Lung (tissue), 12 donors: ENCODE data around the gene GOLT1A. TPM values are rescaled to one million over a fixed set of nuclear protein-coding genes. Genes with fewer than 3 reads are reported as not detected.

ENCODE experiments used
- ATAC-seq: fragments of 200-7000 bp; cut with Tn5 transposase; one replicate; pipeline ENCODE4 v1.9.1; 2020; ENCODE audit warnings: moderate number of reproducible peaks; ENCODE audit not compliant: insufficient read depth, low FRiP score
- DNase-seq, 3 donors: peaks; one replicate each; pipeline ENCODE4 v3.0.0-alpha.2; 2013 to 2017
- H3K27ac ChIP-seq, 2 donors: one replicate each; pipeline ENCODE4 v1.5.1; 2013; ENCODE audit warnings: mild to moderate bottlenecking in 2 of 2, moderate library complexity in 2 of 2, control low read depth in 1 of 2, inconsistent platforms in 1 of 2, low read depth in 1 of 2, low read length in 1 of 2
- H3K27me3 ChIP-seq, 3 donors: one replicate each; pipeline ENCODE4 v1.5.1; 2013; ENCODE audit warnings: low read length in 2 of 3; ENCODE audit not compliant: control insufficient read depth in 3 of 3, insufficient read depth in 3 of 3
- H3K36me3 ChIP-seq, 4 donors: one replicate each; pipeline ENCODE4 v1.5.1; 2013; ENCODE audit warnings: low read length in 4 of 4, mild to moderate bottlenecking in 1 of 4, moderate library complexity in 1 of 4; ENCODE audit not compliant: control insufficient read depth in 4 of 4, insufficient read depth in 4 of 4
- H3K4me1 ChIP-seq, 5 donors: one replicate each; pipeline ENCODE4 v1.5.1; 2013; ENCODE audit warnings: low read length in 5 of 5, mild to moderate bottlenecking in 2 of 5, moderate library complexity in 1 of 5; ENCODE audit not compliant: control insufficient read depth in 5 of 5, insufficient read depth in 5 of 5
- H3K4me3 ChIP-seq: one replicate; pipeline ENCODE4 v1.5.1; 2013; ENCODE audit warnings: mild to moderate bottlenecking, control low read depth, moderate library complexity
- H3K9ac ChIP-seq, 2 donors: one replicate each; pipeline ENCODE4 v1.5.1; 2013; ENCODE audit warnings: low read length in 2 of 2, control low read depth in 1 of 2; ENCODE audit not compliant: insufficient read depth in 1 of 2
- H3K9me3 ChIP-seq, 4 donors: one replicate each; pipeline ENCODE4 v1.5.1; 2013; ENCODE audit warnings: low read length in 3 of 4, mild to moderate bottlenecking in 1 of 4, moderate library complexity in 1 of 4; ENCODE audit not compliant: control insufficient read depth in 4 of 4, insufficient read depth in 3 of 4
- CTCF ChIP-seq: IDR thresholded peaks from 2 replicates; pipeline ENCODE4 v1.5.1; 2012; ENCODE audit warnings: mild to moderate bottlenecking; ENCODE audit errors: control extremely low read depth, extremely low read depth
- WGBS, 2 donors: extraction: QIAGEN DNeasy Blood & Tissue Kit; methylation state at CpG; one replicate each; pipeline ENCODE4 v1.1.7; 2013; 5-methylcytosine and 5-hydroxymethylcytosine counted together
- polyA plus RNA-seq, 2 donors: library from polyadenylated mRNA; stranded (reverse); fragments of 200-250 nt; gene quantifications; one replicate each; pipeline ENCODE4 v1.2.1, GENCODE V29; 2013
- total RNA-seq, 2 donors: library from RNA; depleted of rRNA in 1 of 2; stranded (reverse); fragments of >200 nt in 1 of 2; gene quantifications; one replicate each; pipeline ENCODE4 v1.2.1, GENCODE V29; 2014 to 2021
- donor health status: control.
- donor health status: control.
- donor health status: Bipolar disorder and iron deficiency.
- donor health status: healthy.
- donor health status: DM: yes; HTN: yes; CAD: no.

GOLT1A gene
- total and polyA plus RNA-seq, 4 donors: 4.1 to 23.8 (median 7.7) TPM

- no peak for ATAC-seq
- 85% methylated on average over 5 of the region's 5 CpGs for WGBS, 2 donors
These were observed 16.7 kb downstream of the GOLT1A start for GRCh38 chr1:204197068-204197467.

GRCh38 chr1:204196068-204196795 lies 17.6 kb downstream of the GOLT1A start, which contains the start of gene KISS1:
Gene KISS1 (minus strand): TSS chr1:204196491. CDS start chr1:204192876, 3,615 bp downstream.
- DNase-seq: no peak
- ATAC-seq: no peak
- no peak within 1 kb of the TSS for H3K4me3 ChIP-seq

More at GRCh38 chr1:204197068-204197467, 16.7 kb downstream of the GOLT1A start:
- Histone ChIP-seq H3K27ac (no peak overlapping the region), H3K4me3 (no peak overlapping the region), H3K27me3 (peaks cover 0 to 8% (median 0%) of the 10 kb centered on the region in 3 donors), H3K36me3 (no peaks in the 10 kb centered on the region), H3K4me1 (peaks cover 0 to 14% (median 0%) of the 10 kb centered on the region in 5 donors), H3K9ac (no peak overlapping the region), H3K9me3 (peaks cover 0 to 6% (median 0%) of the 10 kb centered on the region in 4 donors)
- TF ChIP-seq CTCF: no peak
- DNase-seq: no peak

GRCh38 chr1:204194771-204195170 lies 19.0 kb downstream of the GOLT1A start:
- ATAC-seq (no peak), DNase-seq (no peak)
- WGBS, 2 donors: 22 to 61% methylated on average over 6 to 7 of the region's 7 CpGs
- Histone ChIP-seq H3K27me3 (peaks cover 0 to 8% (median under 1%) of the 10 kb centered on the region in 3 donors), H3K9me3 (peaks cover 0 to 6% (median 0%) of the 10 kb centered on the region in 4 donors), H3K27ac (no peak overlapping the region), H3K9ac (no peak overlapping the region), H3K4me3 (no peak overlapping the region), H3K4me1 (peaks cover 0 to 20% (median 4%) of the 10 kb centered on the region in 5 donors), H3K36me3 (no peaks in the 10 kb centered on the region)
- no peak for TF ChIP-seq CTCF

More at GRCh38 chr1:204196068-204196795, 17.6 kb downstream of the GOLT1A start, which contains the start of gene KISS1:
- peaks cover 0 to 6% (median 0%) of the 10 kb centered on the region in 4 donors for H3K9me3 ChIP-seq
- TF ChIP-seq CTCF: no peak
- no peak within 1 kb of the TSS for H3K27ac ChIP-seq
- H3K27me3 ChIP-seq: peaks cover 0 to 8% (median 0%) of the 10 kb centered on the region in 3 donors
- 48 to 69% methylated on average over 18 of the region's 18 CpGs for WGBS, 2 donors
- no peak within 1 kb of the TSS for H3K9ac ChIP-seq
- H3K4me1 ChIP-seq: peaks cover 0 to 14% (median 0%) of the 10 kb centered on the region in 5 donors
- H3K36me3 ChIP-seq: no peaks in the 10 kb centered on the region
